HG03457 (cell line): ENCODE measurements around the gene STN1.
"Not testable (repeated sequence)": the region's sequence is repeated elsewhere in the genome, so short reads cannot be mapped to it uniquely, and the experiment has no call there.

Source experiments
- ATAC-seq: cut with Tn5 transposase; IDR thresholded peaks from one replicate; pipeline ENCODE4 v1.9.1; 2021; ENCODE audit warnings: moderate number of reproducible peaks; ENCODE audit not compliant: unreplicated experiment

Gene STN1

GRCh38 chr10:103847346-103847745, 70.6 kb downstream of the STN1 start:
- ATAC-seq, result no peak

- ATAC-seq, result no peak
Observed at GRCh38 chr10:103845972-103846371, 72.0 kb downstream of the STN1 start.

- ATAC-seq, result not testable (repeated sequence)
Observed at GRCh38 chr10:103845346-103845745, 72.6 kb downstream of the STN1 start.

GRCh38 chr10:103843854-103844570, 74.0 kb downstream of the STN1 start:
- no peak for ATAC-seq

GRCh38 chr10:103843045-103843444, 74.9 kb downstream of the STN1 start:
- no peak for ATAC-seq

- no peak for ATAC-seq
Observed at GRCh38 chr10:103842605-103843004, 75.4 kb downstream of the STN1 start.

GRCh38 chr10:103841519-103841918, 76.5 kb downstream of the STN1 start:
- no peak for ATAC-seq

- no peak for ATAC-seq
Observed at GRCh38 chr10:103840740-103841070, 77.3 kb downstream of the STN1 start.

- no peak for ATAC-seq
Observed at GRCh38 chr10:103839872-103840739, 77.9 kb downstream of the STN1 start.

- ATAC-seq, result no peak
Observed at GRCh38 chr10:103839519-103839871, 78.5 kb downstream of the STN1 start.

GRCh38 chr10:103838862-103839518, 79.0 kb downstream of the STN1 start:
- no peak for ATAC-seq

GRCh38 chr10:103838070-103838395, 80.0 kb downstream of the STN1 start:
- ATAC-seq, result no peak

- no peak for ATAC-seq
Observed at GRCh38 chr10:103837370-103838069, 80.5 kb downstream of the STN1 start.

GRCh38 chr10:103836861-103837260, 81.1 kb downstream of the STN1 start:
- ATAC-seq, result no peak

GRCh38 chr10:103836273-103836672, 81.7 kb downstream of the STN1 start:
- no peak for ATAC-seq

- ATAC-seq, result no peak
Observed at GRCh38 chr10:103835096-103836050, 82.6 kb downstream of the STN1 start.

- no peak for ATAC-seq
Observed at GRCh38 chr10:103834436-103835095, 83.4 kb downstream of the STN1 start.

- no peak for ATAC-seq
Observed at GRCh38 chr10:103833731-103834365, 84.1 kb downstream of the STN1 start.

- ATAC-seq, result no peak
Observed at GRCh38 chr10:103832806-103833205, 85.2 kb downstream of the STN1 start.
